AG10803 (cell line): Measurements from ENCODE around the gene BSN.

Experiments used
- DNase-seq: peaks from one replicate; pipeline ENCODE4 v3.0.0; 2010; ENCODE audit warnings: low read depth
- H3K4me3 ChIP-seq: 2 replicates; pipeline ENCODE4 v1.5.1; 2011; ENCODE audit warnings: mild to moderate bottlenecking, low read length, control low read depth
- TF ChIP-seq, protein P1 (sequence below): conservative IDR thresholded peaks from 2 replicates; pipeline ENCODE4 v1.5.1; 2011; ENCODE audit warnings: mild to moderate bottlenecking, low read length, control low read depth, inconsistent platforms

Gene BSN

GRCh38 chr3:49610666-49611280, 56.5 kb downstream of the BSN start:
- DNase-seq = no peak
- TF ChIP-seq, protein P1, sequence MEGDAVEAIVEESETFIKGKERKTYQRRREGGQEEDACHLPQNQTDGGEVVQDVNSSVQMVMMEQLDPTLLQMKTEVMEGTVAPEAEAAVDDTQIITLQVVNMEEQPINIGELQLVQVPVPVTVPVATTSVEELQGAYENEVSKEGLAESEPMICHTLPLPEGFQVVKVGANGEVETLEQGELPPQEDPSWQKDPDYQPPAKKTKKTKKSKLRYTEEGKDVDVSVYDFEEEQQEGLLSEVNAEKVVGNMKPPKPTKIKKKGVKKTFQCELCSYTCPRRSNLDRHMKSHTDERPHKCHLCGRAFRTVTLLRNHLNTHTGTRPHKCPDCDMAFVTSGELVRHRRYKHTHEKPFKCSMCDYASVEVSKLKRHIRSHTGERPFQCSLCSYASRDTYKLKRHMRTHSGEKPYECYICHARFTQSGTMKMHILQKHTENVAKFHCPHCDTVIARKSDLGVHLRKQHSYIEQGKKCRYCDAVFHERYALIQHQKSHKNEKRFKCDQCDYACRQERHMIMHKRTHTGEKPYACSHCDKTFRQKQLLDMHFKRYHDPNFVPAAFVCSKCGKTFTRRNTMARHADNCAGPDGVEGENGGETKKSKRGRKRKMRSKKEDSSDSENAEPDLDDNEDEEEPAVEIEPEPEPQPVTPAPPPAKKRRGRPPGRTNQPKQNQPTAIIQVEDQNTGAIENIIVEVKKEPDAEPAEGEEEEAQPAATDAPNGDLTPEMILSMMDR = no peak
- no peak overlapping the region for H3K4me3 ChIP-seq

DNA sequence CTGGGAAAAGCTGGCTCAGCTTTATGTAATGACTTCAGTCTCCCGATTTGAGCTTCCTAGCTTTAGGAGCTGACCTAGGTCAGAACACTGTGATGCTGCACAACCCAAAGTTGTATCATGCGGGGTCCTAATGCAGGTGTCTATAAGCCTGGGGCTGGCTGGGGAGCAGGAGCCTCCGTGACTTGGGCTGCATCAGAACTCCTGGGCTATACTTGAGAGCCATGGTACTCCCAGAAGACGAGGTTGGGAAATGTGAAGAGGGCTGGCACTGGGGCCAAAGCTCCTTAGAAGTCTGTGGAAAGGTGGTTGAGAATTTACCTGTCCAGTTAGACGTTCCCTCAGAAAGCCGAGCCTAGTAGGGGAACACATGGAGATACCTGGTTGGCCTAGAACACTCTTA, 57.0 kb downstream of the BSN start:
- no peak overlapping the region for H3K4me3 ChIP-seq
- DNase-seq = no peak
- TF ChIP-seq, protein P1 = no peak

- H3K4me3 ChIP-seq = no peak overlapping the region
- TF ChIP-seq, protein P1 = no peak
- DNase-seq = no peak
These were observed 57.4 kb downstream of the BSN start for GRCh38 chr3:49611719-49612118.

DNA sequence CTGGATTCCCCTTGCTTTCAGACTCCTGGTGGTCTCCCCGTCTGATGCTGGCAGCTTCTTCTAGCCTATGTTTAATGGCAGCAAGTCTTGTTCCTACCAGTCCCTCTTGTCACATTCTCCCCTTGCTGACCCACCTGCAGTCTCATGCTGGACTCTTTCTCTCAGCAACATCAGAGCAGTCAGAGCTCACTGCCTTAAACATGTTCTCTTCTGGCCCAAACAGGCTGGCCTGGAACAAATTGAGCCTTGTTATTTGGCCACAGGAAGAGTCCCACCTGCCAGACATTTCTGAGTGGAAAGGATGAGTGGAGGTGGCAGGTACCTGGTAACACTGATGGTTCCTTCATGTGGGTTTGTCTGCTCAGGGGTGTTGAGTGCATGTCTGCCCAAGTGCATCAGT, 60.7 kb downstream of the BSN start:
- no peak for DNase-seq
- TF ChIP-seq, protein P1 = no peak
- no peak overlapping the region for H3K4me3 ChIP-seq

DNA sequence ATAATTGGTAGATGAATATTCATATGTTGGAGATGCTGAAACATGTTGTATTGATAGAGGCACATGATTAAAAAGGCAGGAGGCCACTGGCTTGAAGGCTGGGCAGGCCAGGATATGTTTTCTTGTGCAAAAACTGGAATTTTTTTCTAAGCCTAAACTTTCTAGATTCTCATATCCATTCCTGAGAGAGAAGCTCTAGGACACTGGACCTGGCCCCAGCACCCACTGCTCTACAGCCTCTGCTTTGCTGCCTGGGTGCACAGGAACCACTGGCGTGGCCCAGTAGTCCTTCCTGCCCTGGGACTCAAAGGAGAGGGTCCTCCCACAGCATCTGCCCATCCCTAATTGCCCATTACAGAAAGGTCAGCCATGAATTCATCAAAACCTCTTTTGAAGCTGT, 61.8 kb downstream of the BSN start:
- TF ChIP-seq, protein P1 = no peak
- DNase-seq = no peak
- no peak overlapping the region for H3K4me3 ChIP-seq

GRCh38 chr3:49616491-49616941, 62.2 kb downstream of the BSN start:
- TF ChIP-seq, protein P1 = no peak
- H3K4me3 ChIP-seq = no peak overlapping the region
- DNase-seq = peak; percentile 63

DNA sequence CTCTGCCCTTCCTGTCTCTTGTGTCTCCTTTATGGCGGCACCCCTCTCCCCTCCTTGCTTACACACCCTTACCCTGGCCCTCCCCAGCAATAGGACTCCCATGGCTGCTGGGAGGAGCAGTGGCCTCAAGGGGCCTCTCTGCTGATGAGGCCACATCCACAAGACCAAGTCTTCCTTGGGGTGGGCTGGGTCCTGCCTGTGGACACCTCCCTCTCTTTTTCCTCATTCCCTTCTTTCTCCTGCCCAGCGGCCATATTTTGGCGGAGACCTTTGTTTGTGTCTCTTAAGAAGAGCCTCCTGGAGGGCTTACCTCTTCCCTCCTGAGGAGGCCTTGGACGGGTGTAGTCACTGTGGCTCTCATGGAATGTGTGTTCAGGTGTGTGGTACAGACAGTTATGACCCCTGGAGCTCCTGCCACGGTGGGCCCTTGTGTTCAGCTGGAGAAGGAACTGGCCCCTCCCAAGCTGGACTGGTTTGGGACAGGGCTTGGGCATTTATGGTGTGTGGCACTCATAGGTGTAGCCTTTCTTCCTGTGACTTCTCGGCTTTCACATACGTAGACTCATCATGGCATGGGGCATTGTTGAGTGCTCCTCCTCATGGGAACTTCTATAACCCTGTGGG, 63.2 kb downstream of the BSN start:
- TF ChIP-seq, protein P1 = no peak
- no peak for DNase-seq
- no peak overlapping the region for H3K4me3 ChIP-seq
